ENCODE measurements around the gene ARL5B. TPM values are rescaled to one million over a fixed set of nuclear protein-coding genes. Genes with fewer than 3 reads are reported as not detected.
"Not testable (repeated sequence)": the region's sequence is repeated elsewhere in the genome, so short reads cannot be mapped to it uniquely, and the experiment has no call there.

ARL5B gene, protein sequence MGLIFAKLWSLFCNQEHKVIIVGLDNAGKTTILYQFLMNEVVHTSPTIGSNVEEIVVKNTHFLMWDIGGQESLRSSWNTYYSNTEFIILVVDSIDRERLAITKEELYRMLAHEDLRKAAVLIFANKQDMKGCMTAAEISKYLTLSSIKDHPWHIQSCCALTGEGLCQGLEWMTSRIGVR
- 13.1 and 16.1 TPM in 2 replicates for total RNA-seq

DNA sequence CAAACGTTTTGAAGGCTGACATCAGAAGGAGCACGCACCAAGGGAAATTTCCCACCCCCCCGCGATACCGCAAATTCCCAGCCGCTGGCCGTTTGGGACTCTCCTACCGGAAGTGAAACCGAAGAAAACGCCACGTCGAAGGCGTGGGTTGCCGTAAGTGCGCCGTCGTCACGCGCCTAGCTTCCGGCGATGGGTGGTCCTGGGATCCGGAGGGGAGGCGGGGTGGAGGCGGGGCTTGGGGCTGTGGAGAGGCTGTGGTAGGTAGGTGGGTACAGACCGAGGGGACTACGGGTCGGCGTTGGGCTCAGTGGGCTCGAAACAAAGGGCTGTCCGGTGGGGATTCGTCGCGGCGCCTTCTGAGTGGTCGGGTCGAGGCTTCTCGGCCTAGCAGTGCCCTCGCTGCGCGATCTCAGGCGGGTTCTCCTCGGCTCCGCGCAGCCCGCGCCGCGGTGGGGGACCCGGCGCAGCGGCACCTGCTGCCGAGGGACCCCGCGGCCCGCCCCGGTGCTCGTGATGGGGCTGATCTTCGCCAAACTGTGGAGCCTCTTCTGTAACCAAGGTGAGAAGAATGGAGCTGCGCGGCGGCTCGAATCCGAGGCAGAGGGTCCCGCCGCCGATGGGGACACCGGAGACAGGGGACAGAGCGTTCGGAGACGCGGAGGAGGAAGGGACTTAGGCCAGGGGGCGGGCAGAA is at the start of gene ARL5B:
Gene ARL5B (plus strand): TSS at position 307 of the 694 bp plus-strand sequence. CDS start 207 bp downstream, at position 514.
- peak; percentile 98 to 99 for DNase-seq (ENCODE audit: low read depth in 2 of 2)

DNA sequence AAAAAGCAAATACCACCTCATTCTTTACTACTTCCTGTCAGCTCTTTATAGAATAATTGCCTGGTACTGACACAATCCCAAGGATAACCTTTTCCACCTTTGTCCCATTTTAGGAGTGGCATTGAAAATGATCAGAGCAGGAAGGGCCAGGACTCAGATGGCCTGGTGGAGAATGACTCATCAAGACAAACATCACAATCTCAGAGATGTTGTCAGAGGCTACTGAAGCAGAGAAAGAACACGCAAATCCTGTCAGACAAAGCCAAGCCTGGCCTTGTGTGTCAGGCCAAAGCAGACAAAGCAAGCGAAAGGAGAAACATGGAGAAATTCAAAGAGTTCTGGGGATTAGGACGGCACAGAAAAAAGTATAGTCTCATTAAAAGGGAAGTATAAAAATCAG is 48.7 kb upstream of the ARL5B start:
- DNase-seq (ENCODE audit: low read depth in 2 of 2) = peak; percentile 57 to 88

DNA sequence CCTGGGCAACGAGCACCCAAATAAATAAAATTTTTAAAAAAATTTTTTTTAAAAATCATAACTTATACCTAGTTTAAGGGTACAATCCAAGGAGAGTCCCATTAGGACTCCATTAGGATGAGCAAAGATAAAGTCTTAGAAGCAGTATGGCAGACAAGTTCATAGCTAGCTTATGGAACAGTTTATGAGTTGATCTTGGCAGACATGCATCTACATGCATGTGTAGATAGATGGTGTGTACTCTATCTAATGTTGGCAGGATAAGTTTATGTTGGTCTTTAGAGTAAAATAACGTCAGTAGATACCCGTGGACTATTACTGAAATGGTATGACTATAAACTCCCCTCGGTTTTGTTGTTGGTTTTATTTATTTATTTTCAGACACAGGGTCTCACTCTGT is 48.1 kb upstream of the ARL5B start:
- no peak for DNase-seq (ENCODE audit: low read depth in 2 of 2)

DNA sequence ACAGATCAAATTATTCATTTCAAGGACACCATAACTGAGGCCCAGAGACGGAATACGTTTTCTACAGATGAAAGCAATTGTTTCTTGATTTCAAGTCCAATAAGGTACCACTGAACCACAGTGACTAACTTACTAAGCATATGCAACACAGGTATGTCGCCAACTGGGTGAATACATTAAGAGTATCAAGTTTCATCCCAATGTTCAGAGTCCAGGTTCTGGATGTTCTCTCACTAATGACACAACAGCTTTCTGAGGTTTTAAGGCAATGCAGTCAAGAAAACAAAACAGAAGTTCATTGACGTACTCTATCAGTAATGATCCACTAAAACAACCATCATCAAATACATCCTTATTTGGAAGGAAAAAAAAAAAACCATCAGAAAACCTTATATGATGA is 43.6 kb upstream of the ARL5B start:
- no peak for DNase-seq (ENCODE audit: low read depth in 2 of 2)

DNA sequence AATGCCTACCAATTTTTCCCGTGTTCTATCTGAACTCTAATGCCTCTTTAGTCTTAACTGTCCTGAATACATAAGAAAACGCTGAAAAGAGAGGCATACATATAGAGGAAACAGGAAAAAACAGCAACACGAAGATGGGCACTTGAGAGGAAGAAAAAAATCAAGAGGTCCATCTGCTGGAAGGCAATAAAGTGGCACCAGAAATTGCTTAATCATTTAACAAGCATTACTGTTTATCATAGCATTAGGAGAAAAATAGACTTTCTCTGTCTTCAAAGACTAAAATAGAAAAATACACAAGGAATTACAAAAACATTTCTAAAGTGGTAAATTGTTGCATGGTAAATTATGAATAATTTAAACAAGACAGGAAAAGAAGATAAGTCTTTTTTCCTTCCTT is 42.9 kb upstream of the ARL5B start:
- no peak for DNase-seq (ENCODE audit: low read depth in 2 of 2)

DNA sequence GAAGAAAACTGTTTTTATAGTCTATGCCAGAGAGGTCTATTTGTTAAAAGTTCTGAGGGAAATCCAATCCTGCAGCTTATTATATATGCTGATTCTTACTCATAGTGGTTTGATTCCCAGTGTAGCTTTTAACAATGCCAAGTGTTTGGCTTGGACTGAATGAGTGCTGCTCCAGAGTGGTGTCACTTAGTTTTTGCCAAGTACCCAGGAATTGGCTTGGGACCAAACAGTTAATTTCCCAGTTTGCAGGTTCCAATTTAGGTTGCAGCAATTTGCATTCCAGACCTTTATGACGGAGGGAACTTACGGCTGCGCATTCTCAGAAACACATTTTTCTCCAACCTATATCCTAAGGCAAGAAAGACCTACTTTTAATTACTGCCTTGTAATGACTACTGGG is 40.2 kb upstream of the ARL5B start:
- DNase-seq (ENCODE audit: low read depth in 2 of 2) = peak in 1 of 2 donors; percentile 14

DNA sequence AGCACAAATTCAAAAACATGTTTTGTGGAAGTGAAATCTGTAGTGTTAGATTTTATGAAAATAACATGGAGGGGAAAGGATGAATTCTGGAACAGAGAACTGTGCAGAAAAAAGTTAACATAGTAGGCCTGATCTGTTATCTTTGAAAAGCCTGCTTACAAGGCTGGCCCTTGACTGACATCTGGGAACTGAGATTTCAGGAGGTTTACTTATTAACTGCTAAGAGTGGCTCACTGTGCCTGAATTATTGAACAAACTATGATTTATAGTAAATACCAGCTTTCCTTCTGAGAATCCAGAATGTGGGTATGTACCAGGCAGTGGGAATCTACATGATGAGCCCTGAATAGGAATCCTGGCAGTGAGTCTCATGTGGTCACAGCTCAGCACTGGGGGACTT is 38.4 kb upstream of the ARL5B start:
- no peak for DNase-seq (ENCODE audit: low read depth in 2 of 2)

DNA sequence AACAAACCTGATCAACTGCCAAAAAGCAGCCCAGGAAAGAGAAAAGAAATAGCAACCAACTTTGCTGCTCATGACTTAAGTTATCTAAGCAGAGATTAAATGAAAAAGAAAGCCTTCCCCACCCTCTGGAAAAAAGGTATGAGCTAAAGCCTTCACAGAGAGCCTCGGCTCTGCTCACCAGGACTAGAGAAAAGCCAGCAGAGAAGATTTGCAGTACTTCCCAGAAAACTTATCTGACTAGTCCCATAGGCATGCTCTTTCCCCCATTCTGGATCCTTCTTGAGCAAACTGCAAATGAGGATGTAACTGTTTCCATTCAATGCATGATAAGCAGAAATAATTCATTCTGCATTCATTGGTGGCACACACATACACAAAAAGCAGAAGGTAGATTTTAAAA is 35.6 kb upstream of the ARL5B start:
- not testable (repeated sequence) for DNase-seq (ENCODE audit: low read depth in 2 of 2)

DNA sequence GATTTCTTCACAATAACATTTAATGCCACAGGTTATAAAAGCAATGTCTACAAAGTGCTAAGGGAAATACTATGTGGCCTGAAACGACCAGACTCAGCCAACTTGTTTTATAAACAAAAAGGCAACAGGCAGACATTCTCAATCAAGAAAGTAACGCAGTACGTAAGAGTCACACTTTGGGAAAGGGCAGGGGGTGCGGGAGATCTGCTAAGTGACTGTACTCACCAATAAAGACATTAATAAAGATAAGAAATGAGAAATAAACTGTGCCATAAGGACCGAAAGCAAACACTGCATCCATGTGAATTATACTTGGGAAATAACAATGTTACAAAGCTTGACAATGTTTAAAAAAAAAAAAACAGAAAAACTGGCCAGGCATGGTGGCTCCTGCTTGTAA is 33.3 kb upstream of the ARL5B start:
- no peak for DNase-seq (ENCODE audit: low read depth in 2 of 2)

DNA sequence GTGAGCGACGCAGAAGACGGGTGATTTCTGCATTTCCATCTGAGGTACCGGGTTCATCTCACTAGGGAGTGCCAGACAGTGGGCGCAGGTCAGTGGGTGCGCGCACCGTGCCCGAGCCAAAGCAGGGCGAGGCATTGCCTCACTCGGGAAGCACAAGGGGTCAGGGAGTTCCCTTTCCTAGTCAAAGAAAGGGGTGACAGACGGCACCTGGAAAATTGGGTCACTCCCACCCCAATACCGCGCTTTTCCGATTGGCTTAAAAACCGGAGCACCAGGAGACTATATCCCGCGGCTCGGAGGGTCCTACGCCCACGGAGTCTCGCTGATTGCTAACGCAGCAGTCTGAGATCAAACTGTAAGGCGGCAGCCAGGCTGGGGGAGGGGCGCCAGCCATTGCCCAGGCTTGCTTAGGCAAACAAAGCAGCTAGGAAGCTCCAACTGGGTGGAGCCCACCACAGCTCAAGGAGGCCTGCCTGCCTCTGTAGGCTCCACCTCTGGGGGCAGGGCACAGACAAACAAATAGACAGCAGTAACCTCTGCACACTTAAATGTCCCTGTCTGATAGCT is 31.7 kb upstream of the ARL5B start:
- DNase-seq (ENCODE audit: low read depth in 2 of 2) = peak; percentile 26 to 68

DNA sequence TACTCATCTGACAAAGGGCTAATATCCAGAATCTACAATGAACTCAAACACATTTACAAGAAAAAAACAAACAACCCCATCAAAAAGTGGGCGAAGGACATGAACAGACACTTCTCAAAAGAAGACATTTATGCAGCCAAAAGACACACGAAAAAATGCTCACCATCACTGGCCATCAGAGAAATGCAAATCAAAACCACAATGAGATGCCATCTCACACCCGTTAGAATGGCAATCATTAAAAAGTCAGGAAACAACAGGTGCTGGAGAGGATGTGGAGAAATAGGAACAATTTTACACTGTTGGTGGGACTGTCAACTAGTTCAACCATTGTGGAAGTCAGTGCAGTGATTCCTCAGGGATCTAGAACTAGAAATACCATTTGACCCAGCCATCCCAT is 26.7 kb upstream of the ARL5B start:
- DNase-seq (ENCODE audit: low read depth in 2 of 2) = not testable (repeated sequence)

DNA sequence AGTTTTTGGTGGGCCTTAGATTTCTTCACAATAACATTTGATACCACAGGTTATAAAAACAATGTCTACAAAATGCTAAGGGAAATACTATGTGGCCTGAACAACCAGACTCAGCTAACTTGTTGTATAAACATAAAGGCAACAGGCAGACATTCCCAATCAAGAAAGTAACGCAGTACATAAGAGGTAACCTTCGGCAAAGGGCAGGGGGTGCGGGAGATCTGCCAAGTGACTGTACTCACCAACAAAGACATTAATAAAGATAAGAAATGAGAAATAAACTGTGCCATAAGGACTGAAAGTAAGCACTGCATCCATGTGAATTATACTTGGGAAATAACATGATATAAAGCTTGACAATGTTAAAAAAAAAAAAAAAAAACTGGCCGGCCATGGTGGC is 23.2 kb upstream of the ARL5B start:
- no peak for DNase-seq (ENCODE audit: low read depth in 2 of 2)

DNA sequence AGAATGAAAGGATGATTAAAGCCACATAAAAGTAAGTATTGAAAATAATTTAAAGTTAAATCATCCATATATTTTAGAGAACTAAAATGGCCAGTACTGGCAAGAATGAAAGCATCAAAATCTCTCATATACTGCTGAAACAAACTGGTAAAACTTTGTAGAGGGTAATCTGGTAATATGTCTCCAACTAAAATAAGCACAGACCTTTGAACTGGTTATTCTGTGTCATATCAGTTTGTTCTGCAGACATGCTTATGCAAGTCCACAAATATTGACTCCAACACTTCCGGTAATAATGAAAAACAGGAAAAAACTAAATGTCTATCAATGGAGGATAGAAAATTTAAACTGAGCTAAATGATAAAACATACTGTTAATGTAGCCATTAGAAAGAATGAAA is 21.8 kb upstream of the ARL5B start:
- not testable (repeated sequence) for DNase-seq (ENCODE audit: low read depth in 2 of 2)

DNA sequence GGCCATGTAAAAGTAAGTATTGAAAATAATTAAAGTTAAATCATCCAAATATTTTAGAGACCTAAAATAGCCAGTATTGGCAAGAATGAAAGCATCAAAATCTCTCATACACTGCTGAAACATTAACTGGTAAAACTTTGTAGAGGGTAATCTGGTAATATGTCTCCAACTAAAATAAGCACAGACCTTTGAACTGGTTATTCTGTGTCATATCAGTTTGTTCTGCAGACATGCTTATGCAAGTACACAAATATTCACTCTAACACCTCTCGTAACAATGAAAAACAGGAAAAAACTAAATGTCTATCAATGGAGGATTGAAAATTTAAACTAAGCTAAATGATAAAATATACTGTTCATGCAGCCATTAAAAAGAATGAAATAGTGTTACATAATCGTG is 19.5 kb upstream of the ARL5B start:
- not testable (repeated sequence) for DNase-seq (ENCODE audit: low read depth in 2 of 2)

DNA sequence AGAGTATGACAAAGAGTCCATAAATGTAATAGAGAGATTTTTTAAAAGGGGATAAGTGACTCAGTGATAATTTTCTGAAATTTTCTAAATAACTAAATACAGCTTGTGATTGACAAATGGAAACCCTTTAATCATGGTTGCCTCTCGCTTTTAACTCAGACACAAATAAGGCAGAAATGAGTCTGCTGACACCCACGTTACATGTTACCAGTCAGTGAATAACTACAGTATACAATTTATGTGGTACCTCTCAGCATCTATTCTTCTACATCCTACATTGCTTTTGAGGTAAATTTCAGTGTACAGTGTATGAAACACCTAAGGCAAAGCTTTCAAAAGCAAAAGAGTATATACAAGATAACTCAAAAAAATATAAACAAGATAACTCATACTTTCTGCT is 12.1 kb upstream of the ARL5B start:
- DNase-seq (ENCODE audit: low read depth in 2 of 2) = no peak

DNA sequence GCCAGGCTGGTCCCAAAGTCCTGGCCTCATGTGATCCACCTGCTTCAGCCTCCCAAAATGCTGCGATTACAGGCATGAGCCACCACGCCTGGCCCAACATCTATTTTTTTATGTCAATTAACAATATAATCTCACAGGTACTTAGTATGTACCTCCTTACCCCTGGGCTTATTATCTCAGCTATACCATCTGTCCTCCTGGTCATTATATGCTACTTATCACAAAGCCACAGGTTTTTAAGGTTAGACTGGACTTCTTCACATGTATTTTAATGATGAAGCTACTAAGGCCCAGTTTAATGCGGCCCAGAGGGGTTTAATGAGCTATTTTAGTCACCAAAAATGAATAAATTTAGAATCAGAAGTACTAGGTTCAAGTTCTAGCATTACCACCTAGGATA is 11.3 kb upstream of the ARL5B start:
- DNase-seq (ENCODE audit: low read depth in 2 of 2) = no peak

DNA sequence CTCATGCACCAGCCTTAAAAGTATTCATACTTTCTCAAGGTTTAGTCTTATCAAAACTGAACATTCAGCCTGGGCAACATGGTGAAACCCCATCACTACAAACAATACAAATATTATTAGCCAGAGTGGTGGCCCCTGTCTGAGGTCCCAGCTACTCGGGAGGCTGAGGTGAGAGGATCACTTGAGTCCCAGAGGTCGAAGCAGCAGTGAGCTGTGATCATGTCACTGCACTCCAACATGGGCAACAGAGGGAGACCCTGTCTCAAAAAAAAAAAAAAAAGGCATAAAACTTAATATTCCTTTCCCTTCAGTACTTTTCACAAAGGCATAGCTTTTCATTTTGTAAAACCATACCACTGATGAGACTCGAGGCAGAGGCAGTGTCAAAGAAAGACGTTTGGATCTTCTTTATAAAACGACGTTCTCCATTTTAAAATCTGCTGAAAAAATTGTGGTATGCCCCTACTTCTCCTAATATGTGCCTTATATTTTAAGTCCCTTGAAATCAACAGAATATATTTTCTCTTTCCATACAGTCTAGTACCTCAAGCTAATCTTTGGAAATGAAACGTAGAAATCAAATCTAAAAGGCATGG is 9.8 kb upstream of the ARL5B start:
- no peak for DNase-seq (ENCODE audit: low read depth in 2 of 2)

DNA sequence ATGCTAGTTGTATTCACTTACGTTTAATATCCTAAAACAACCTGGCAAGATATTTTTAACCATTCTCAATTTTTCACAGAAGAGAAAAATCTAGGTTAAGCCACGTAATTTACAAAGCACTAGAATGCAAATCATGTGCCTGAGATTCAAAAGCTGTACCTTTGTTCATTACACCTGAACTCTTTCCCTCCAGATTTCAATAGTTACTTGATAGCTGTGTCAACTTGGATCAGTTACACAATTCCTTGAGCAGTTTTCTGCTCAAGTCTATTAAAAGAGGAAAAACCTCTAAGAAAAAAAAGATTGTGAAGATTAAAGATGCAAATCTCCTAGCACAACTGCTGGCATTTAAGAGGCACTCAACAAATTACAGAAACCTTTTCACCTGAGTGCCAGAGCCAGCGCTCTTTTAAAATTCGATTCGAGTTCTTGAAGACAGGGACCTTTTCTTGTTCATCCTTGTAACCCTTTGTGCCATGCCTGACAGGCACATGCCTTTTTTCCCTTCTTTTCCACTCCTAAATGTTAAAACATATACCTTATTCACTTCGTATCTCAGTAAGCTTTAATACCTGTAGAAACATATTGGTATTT is 8.7 kb upstream of the ARL5B start:
- DNase-seq (ENCODE audit: low read depth in 2 of 2) = peak in 1 of 2 donors; percentile 2

DNA sequence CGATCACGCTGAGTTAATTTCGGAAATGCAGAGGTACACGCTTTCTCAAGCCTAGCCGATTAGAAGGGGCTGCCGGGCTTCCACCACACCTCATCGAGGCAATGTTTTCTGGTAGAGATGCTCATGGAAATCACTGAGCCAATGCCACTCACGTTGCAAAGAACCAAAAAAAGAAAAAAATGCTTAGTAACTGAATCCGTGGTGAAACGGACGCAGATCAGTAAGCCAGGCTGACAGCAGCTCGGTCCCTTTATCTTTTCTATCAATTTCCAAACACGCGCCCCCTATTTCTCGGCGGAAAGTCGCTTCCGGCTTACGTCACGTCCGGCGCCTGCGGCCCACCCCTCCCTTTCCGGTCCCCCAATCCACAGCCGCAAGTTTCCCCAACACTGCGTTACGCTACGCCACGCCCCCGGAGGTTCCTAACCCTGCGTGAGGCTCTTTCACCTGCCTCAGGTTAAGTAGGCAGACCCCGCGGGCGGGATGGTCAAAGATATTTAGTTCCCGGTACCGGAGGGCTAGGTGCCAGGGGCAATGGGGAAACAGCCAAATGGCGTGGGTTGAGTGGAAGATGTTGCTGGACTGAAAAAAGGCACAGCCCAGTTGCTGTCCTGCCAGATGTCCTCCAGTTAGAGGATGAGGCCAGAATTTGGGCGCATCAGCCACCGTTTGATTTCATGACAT is 7.8 kb upstream of the ARL5B start, which contains the start of gene NSUN6:
Gene NSUN6 (minus strand): TSS at position 264 of the 684 bp plus-strand sequence. CDS start 384 bp downstream, outside the sequence.
- peak; percentile 85 to 91 for DNase-seq (ENCODE audit: low read depth in 2 of 2)

DNA sequence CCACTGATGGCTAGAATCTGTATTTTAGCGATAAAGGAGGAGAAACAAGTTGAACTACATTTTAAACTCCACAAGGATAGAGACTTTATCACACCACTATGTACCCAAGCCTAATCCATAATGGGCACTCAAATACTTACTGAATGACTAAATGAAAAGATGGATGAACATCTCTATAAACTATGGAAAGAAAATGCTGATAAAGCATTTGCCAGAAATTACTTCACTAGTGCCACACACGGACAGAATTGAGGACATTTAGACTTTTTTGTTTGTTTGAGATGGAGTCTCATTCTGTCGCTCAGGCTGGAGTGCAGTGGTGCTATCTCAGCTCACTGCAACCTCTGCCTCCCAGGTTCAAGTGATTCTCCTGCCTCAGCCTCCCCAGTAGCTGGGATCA is 6.1 kb upstream of the ARL5B start:
- no peak for DNase-seq (ENCODE audit: low read depth in 2 of 2)

DNA sequence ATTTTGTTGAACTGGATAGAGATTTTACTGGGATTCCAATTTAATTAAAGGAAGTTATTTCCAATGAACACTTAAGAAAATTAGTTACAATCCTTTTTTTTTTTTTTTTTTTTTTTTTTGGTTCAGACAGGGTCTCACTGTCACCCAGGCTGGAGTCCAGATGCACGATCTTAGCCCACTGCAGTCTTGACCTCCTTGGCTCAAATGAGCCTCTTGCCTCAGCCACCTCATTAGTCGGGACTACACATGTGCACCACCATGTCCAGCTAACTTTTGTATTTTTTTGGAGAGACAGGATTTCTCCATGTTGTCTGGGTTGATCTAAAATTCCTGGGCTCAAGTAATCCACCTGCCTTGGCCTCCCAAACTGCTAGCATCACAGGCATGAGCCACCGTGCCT is 2.5 kb upstream of the ARL5B start:
- no peak for DNase-seq (ENCODE audit: low read depth in 2 of 2)
